Choroid plexus epithelial cell (primary cell): ENCODE results near the gene RAB31.
"Not testable (repeated sequence)": the region's sequence is repeated elsewhere in the genome, so short reads cannot be mapped to it uniquely, and the experiment has no call there.

Experiments used
- DNase-seq: peaks from one replicate; pipeline ENCODE4 v3.0.0-alpha.2; 2010; ENCODE audit warnings: low read depth
- H3K4me3 ChIP-seq: 2 replicates; pipeline ENCODE4 v1.5.1; 2011; ENCODE audit warnings: low read depth, mild to moderate bottlenecking, control low read depth, low read length, moderate library complexity
- TF ChIP-seq, protein P1 (sequence below): conservative IDR thresholded peaks from 2 replicates; pipeline ENCODE4 v1.5.1; 2011; ENCODE audit warnings: low read depth, mild to moderate bottlenecking, control low read depth, inconsistent platforms, low read length, moderate library complexity

RAB31 gene

DNA sequence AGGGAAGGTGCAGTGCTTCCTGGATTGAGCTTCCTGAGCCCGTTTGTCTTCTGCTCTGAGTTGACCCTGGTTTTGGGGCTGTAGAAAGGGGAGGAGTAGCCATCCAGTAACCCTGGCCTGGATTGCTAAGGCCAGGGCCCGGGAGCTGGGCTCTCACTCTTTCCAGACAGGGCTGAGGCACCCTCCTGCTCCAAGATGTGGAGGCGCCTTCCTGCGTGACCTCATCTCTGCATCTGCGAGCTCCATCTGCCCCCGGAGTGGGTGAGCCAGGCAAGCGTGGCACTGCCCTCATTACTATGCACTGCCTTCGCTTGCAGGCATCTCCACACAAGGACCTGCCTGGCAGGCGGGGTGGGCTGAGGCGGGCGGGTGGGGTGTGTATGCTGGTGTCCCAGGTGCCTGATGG, 58.0 kb downstream of the RAB31 start:
- no peak for DNase-seq
- H3K4me3 ChIP-seq = no peak overlapping the region
- TF ChIP-seq, protein P1, sequence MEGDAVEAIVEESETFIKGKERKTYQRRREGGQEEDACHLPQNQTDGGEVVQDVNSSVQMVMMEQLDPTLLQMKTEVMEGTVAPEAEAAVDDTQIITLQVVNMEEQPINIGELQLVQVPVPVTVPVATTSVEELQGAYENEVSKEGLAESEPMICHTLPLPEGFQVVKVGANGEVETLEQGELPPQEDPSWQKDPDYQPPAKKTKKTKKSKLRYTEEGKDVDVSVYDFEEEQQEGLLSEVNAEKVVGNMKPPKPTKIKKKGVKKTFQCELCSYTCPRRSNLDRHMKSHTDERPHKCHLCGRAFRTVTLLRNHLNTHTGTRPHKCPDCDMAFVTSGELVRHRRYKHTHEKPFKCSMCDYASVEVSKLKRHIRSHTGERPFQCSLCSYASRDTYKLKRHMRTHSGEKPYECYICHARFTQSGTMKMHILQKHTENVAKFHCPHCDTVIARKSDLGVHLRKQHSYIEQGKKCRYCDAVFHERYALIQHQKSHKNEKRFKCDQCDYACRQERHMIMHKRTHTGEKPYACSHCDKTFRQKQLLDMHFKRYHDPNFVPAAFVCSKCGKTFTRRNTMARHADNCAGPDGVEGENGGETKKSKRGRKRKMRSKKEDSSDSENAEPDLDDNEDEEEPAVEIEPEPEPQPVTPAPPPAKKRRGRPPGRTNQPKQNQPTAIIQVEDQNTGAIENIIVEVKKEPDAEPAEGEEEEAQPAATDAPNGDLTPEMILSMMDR = no peak

DNA sequence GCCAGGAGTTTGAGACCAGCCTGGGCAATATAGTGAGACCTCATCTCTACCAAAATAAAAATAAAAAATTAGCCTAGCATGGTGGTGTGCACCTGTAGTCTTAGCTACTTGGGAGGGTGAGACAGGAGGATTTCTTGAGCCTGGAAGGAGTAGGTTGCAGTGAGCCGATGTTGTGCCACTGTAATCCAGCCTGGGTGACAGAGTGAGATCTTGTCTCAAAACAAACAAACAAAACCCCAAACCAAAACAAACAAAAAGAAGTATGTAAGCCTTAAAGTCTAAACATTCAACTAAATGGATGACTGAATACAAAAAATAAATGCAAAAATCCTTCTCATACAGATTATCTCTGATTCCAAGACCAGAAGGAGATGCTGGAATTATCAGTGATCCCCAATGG, 58.6 kb downstream of the RAB31 start:
- DNase-seq = no peak
- TF ChIP-seq, protein P1 = no peak
- H3K4me3 ChIP-seq = no peak overlapping the region

DNA sequence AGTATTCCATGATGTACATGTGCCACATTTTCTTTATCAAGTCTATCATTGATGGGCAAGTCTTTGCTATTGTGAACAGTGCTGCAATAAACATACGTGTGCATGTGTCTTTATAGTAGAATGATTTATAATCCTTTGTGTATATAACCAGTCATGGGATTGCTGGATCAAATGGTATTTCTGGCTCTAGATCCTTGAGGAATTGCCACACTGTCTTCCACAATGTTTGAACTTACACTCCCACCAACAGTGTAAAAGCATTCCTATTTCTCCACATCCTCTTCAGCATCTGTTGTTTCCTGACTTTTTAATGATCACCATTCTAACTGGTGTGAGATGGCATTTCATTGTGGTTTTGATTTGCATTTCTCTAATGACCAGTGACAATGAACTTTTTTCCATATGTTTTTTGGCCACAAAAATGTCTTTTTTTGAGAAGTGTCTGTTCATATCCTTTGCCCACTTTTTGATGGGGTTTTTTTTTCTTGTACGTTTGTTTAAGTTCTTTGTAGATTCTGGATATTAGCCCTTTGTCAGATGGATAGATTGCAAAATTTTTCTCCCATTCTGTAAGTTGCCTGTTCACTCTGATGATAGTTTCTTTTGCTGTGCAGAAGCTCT, 60.1 kb downstream of the RAB31 start:
- not testable (repeated sequence) for H3K4me3 ChIP-seq, DNase-seq

DNA sequence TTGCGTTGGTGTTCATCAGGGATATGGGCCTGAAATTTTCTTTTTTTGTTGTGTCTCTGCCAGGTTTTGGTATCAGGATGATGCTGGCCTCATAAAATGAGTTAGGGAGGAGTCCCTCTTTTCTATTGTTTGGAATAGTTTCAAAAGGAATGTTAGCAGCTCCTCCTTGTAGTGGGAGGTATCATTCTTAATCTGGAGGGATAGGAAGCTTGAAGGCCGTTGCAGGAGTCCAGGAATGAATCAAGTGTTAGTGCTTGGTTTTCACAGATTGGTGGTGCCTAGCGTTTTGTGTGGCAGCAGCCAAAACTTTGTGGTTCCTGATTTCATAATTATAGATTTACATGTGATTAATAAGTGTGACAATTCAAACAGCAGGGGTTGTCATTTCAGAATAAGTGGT, 62.0 kb downstream of the RAB31 start:
- H3K4me3 ChIP-seq, DNase-seq: not testable (repeated sequence)

DNA sequence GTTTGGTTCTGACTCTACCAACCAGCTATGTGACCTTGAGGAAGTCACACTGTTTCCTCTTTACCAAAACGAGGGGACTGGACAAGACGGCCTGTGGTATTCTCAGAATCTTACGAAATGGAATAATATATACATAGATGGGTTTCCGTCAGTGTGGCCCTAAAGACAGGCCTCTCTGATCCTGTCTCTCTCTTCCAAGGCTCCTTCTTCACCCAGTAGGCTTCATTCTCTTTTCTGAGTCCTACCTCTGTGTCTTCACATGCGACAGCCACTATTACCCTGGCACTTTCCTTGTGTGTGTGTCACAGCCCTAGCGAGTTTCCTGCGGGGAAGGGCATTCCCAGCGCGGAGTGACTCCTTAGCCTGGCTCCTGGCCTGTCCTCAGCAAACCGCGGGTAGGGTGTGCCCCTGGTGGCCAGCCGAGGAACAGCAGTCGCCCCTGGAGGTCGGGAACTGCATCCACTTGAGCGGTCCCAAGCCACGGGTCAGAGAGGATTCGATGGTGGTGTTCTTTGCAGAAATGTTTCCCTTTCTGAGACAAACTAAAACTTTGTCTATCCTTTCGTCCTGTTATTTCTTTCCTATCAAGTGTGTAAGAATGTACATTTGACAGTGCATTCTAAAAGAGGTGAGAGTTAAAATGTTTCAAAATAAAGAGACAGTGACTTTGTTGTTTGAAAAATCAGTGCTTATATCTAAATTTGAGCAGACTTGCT, 63.3 kb downstream of the RAB31 start:
- peak; percentile 65 for DNase-seq
- TF ChIP-seq, protein P1 = peak; percentile 97
- no peak overlapping the region for H3K4me3 ChIP-seq

DNA sequence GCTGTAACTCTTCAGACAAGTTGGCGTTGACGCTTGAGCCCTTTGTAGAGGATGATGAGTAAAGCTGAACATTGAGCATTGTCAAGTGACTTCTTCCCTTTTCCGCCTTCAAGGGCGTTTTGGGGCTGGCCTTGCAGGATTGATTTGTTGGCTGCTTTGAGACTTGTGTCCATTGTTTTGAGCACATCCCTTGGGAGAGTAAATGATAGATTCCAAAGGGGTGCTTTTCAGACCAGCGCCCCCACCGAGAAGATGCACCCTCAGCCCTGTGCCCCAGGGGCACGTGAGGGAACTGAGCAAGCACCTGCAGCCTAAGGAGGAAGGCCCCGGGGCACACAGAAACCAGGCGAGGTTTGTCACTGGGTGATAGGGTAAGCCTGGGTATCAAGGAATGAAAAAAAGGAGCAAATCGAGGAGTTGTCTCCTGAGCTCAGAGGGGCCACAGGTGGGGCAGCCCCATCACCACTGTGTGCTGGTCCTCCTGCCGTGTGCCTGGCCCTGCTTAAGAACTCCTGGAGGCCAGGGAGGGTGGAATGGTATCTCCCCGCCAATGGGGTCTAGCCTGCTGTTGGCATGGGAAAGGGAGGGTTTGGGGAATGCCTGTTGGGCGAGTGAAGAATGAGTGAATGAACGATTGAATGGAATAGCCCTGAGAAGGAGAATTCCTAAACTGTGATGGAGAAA, 64.0 kb downstream of the RAB31 start:
- no peak for DNase-seq
- TF ChIP-seq, protein P1 = no peak
- H3K4me3 ChIP-seq = no peak overlapping the region

DNA sequence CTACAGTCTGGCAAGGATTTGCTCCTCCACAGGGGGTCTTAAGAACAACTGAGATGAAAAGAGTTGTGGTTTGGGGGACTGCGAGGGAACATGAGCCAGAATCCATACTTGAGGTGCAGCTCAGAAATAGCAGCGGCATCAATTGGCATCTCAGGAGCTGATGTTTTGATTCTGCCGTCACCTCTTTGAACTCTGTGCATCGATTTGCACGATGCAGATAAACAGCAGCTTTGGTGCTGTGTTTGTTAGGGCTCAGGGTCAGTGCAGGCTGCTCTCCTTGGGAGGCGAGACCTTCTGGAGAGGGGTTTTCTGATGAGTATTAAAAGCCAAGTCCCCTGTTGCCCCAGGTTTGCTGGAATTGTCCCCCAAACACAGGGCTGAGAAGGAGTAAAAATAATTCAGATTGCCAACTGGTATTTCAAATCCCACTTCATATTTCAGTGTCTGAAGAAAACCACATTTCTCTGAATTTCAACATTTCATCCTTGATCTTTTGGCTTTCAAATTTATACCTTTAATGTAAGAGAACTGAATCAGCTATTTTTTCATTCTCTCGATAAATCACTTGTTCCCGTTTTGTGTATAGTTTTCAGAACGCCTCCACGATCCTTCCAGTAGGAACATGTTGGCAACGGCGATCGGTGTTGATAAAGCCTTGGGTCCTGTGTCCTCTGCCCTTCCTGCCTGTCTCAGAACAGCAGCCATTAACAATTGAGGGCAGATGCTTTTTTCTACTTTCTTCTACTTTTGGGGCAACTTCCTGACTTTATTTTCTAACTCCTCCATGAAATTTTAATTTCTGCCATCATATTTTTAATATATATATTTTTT, 65.0 kb downstream of the RAB31 start:
- TF ChIP-seq, protein P1 = no peak
- no peak overlapping the region for H3K4me3 ChIP-seq
- DNase-seq = no peak
